B cell (primary cell): Measurements from ENCODE around the gene APOL2. TPM values are rescaled to one million over a fixed set of nuclear protein-coding genes. Genes with fewer than 3 reads are reported as not detected.

ENCODE experiments used
- ATAC-seq: fragments of 200-7000 bp; cut with Tn5 transposase; one replicate; pipeline ENCODE4 v1.10.0; 2021; ENCODE audit warnings: low read depth, mild to moderate bottlenecking, moderate number of reproducible peaks, moderate library complexity
- CTCF ChIA-PET: fragments of 350-600 bp; sonication (Branson Sonifier 250); formaldehyde crosslinking; loops from one replicate; lab custom pipeline; 2021; ENCODE audit warnings: antibody characterized with exemption, inconsistent platforms; lab: Charles Lee
- POLR2A ChIA-PET: fragments of 350-600 bp; sonication (Branson Sonifier 250); formaldehyde crosslinking; loops from one replicate; lab custom pipeline; 2021; ENCODE audit warnings: antibody characterized with exemption; lab: Charles Lee
- DNase-seq: peaks from one replicate; pipeline ENCODE4 v3.0.0; 2013
- H2AFZ ChIP-seq: 2 replicates; pipeline ENCODE4 v1.6.1; 2012; ENCODE audit warnings: mild to moderate bottlenecking, low read depth, low read length; ENCODE audit not compliant: insufficient read depth, poor library complexity, severe bottlenecking
- H3K27ac ChIP-seq, 2 donors: 1 replicate in 1 of 2; 2 replicates in 1 of 2; pipeline ENCODE4 v1.5.1; 2012 to 2013; ENCODE audit warnings: low read length in 2 of 2, mild to moderate bottlenecking in 2 of 2, moderate library complexity in 1 of 2
- H3K27me3 ChIP-seq, 4 experiments: fragments of 200-600 bp in 1 of 4; sonication (generic) in 1 of 4; replicated peaks in 1 of 4; 1 replicate in 2 of 4; 2 replicates in 2 of 4; pipeline versions ENCODE4 v1.6.1 to v1.7.0; 2013 to 2016; ENCODE audit warnings: low read length in 3 of 4, mild to moderate bottlenecking in 2 of 4, mixed read lengths in 1 of 4, moderate library complexity in 1 of 4; ENCODE audit not compliant: insufficient read depth in 4 of 4, control insufficient read depth in 3 of 4; ENCODE audit errors: control extremely low read depth in 1 of 4
- H3K36me3 ChIP-seq, 2 experiments: replicated peaks in 1 of 2; 1 replicate in 1 of 2; 2 replicates in 1 of 2; pipeline versions ENCODE4 v1.6.1 to v1.7.1; 2013; ENCODE audit warnings: low read length in 1 of 2; ENCODE audit not compliant: insufficient read depth in 2 of 2, control insufficient read depth in 1 of 2; ENCODE audit errors: control extremely low read depth in 1 of 2, extremely low read depth in 1 of 2
- H3K4me1 ChIP-seq, 2 donors: fragments of 200-600 bp in 1 of 2; sonication (generic) in 1 of 2; 1 replicate in 1 of 2; 2 replicates in 1 of 2; pipeline versions ENCODE4 v1.5.1 to v1.6.1; 2013 to 2017; ENCODE audit warnings: low read length in 2 of 2; ENCODE audit not compliant: control insufficient read depth in 2 of 2, insufficient read depth in 2 of 2
- H3K4me2 ChIP-seq: replicated peaks from 2 replicates; pipeline ENCODE3; 2012; ENCODE audit warnings: mild to moderate bottlenecking, low read depth, low read length; ENCODE audit not compliant: poor library complexity, severe bottlenecking
- H3K4me3 ChIP-seq, 5 experiments: fragments of 200-600 bp in 1 of 5; sonication (generic) in 1 of 5; 1 replicate in 3 of 5; 2 replicates in 2 of 5; pipeline versions ENCODE4 v1.5.1 to v1.7.0; 2011 to 2016; ENCODE audit warnings: low read length in 4 of 5, mild to moderate bottlenecking in 4 of 5, low read depth in 2 of 5, control low read depth in 1 of 5, moderate library complexity in 1 of 5; ENCODE audit not compliant: insufficient read depth in 1 of 5; ENCODE audit errors: control extremely low read depth in 1 of 5, extremely low read depth in 1 of 5
- H3K79me2 ChIP-seq: fragments of 200-600 bp; sonication (generic); one replicate; pipeline ENCODE4 v1.6.0; 2016; ENCODE audit warnings: low read length; ENCODE audit not compliant: control insufficient read depth, insufficient read depth
- H3K9ac ChIP-seq: fragments of 200-600 bp; sonication (generic); 2 replicates; pipeline ENCODE4 v1.6.1; 2017; ENCODE audit warnings: mild to moderate bottlenecking, low read length, moderate library complexity
- H3K9me3 ChIP-seq, 3 donors: one replicate each; pipeline versions ENCODE4 v1.6.1 to v1.7.1; 2013; ENCODE audit warnings: low read length in 2 of 3; ENCODE audit not compliant: control insufficient read depth in 2 of 3, insufficient read depth in 1 of 3; ENCODE audit errors: control extremely low read depth in 1 of 3
- H4K20me1 ChIP-seq: 2 replicates; pipeline ENCODE4 v1.6.0; 2012; ENCODE audit warnings: mild to moderate bottlenecking, low read length; ENCODE audit not compliant: insufficient read depth, control insufficient read depth, poor library complexity, severe bottlenecking
- H3K27ac Mint-ChIP-seq: one replicate; pipeline ENCODE4 v1.8.0; 2021; ENCODE audit warnings: mixed read lengths
- H3K27me3 Mint-ChIP-seq: one replicate; pipeline ENCODE4 v1.8.0; 2021; ENCODE audit warnings: mixed read lengths
- H3K4me1 Mint-ChIP-seq: one replicate; pipeline ENCODE4 v1.8.0; 2021; ENCODE audit warnings: mixed read lengths
- H3K4me3 Mint-ChIP-seq: one replicate; pipeline ENCODE4 v1.8.0; 2021; ENCODE audit warnings: mixed read lengths
- H3K9me3 Mint-ChIP-seq: one replicate; pipeline ENCODE4 v1.8.0; 2022; ENCODE audit warnings: mixed read lengths; ENCODE audit not compliant: insufficient read depth
- CTCF ChIP-seq: fragments of 200-600 bp; IDR thresholded peaks from one replicate; pipeline ENCODE4 v1.8.0; 2022; ENCODE audit warnings: antibody characterized with exemption, mild to moderate bottlenecking
- EZH2 ChIP-seq: IDR thresholded peaks from 2 replicates; pipeline ENCODE4 v1.6.1; 2012; ENCODE audit warnings: borderline replicate concordance, low read depth, mild to moderate bottlenecking, moderate library complexity, low read length; ENCODE audit not compliant: insufficient read depth, poor library complexity, severe bottlenecking
- WGBS: methylation state at CpG from one replicate; pipeline ENCODE4 v1.1.5; 2013; ENCODE audit warnings: missing lambda C conversion rate; ENCODE audit not compliant: insufficient coverage; 5-methylcytosine and 5-hydroxymethylcytosine counted together
- intact Hi-C: fragments of 100-400 bp; cut with micrococcal nuclease; formaldehyde crosslinking; loops from one replicate; pipeline ENCODE4 v1.10.0; 2022
- polyA plus RNA-seq: library from polyadenylated mRNA; depleted of rRNA; stranded (reverse); fragments of >200 nt; gene quantifications from 2 replicates; pipeline ENCODE4 v1.2.3, GENCODE V29; 2012
- total RNA-seq, 2 donors: library from RNA; stranded (reverse); fragments of 120-200 nt in 1 of 2; gene quantifications; 1 replicate in 1 of 2; 2 replicates in 1 of 2; pipeline versions ENCODE4 v1.2.3 to v1.2.4, GENCODE V29; 2013 to 2022

The APOL2 gene
- total and polyA plus RNA-seq, 2 donors (not counting 1 experiment from before 2014, with no cell fraction given) = 29.4 to 60.6 TPM

- H3K9me3 Mint-ChIP-seq = no peaks in the 10 kb centered on the region
- peaks cover 0 to 4% (median 0%) of the 10 kb centered on the region in 4 experiments for H3K27me3 ChIP-seq
- no peak overlapping the region for H3K4me3 ChIP-seq
- peak overlapping the region; percentile 46 for H3K4me3 Mint-ChIP-seq
- peak overlapping the region; percentile 45 for H3K4me2 ChIP-seq
- H3K4me1 ChIP-seq = no peaks in the 10 kb centered on the region
- peaks cover 3 to 6% of the 10 kb centered on the region in 2 experiments for H3K36me3 ChIP-seq
- H3K27ac Mint-ChIP-seq = no peak overlapping the region
- peaks cover 5% of the 10 kb centered on the region for H3K4me1 Mint-ChIP-seq
- ChIA-PET POLR2A (no interaction called here), CTCF (interaction anchor here (0.6 to 2.8 kb wide), 8 partner anchors 17 to 291 kb away, joined by 3 to 8 read pairs (median 4); partner anchors contain the start of gene APOL2)
- no peak overlapping the region for H3K27ac ChIP-seq
- ATAC-seq = peak; percentile 70
- peak; percentile 60 for DNase-seq
- no peaks in the 10 kb centered on the region for H4K20me1 ChIP-seq
- H3K9ac ChIP-seq = no peak overlapping the region
- H3K79me2 ChIP-seq = no peaks in the 10 kb centered on the region
- intact Hi-C loops = loop anchor here (5.0 kb wide), 1 partner anchor 75 kb away; no protein-coding TSS in a partner anchor
- peak; percentile 65 for TF ChIP-seq CTCF
- TF ChIP-seq EZH2 = no peak
- no peaks in the 10 kb centered on the region for H3K9me3 ChIP-seq
- 0% methylated on average over 5 of the region's 7 CpGs for WGBS
- H2AFZ ChIP-seq = no peak overlapping the region
- peaks cover 19% of the 10 kb centered on the region for H3K27me3 Mint-ChIP-seq
Observed at GRCh38 chr22:36221799-36222751, 17.3 kb downstream of the APOL2 start.
